ENCODE data around the gene FES.
"Not testable (repeated sequence)": the region's sequence is repeated elsewhere in the genome, so short reads cannot be mapped to it uniquely, and the experiment has no call there.

The FES gene

GRCh38 chr15:90862487-90862886 is 21.8 kb upstream of the FES start:
- no peak for DNase-seq (ENCODE audit: low spot score)

DNA sequence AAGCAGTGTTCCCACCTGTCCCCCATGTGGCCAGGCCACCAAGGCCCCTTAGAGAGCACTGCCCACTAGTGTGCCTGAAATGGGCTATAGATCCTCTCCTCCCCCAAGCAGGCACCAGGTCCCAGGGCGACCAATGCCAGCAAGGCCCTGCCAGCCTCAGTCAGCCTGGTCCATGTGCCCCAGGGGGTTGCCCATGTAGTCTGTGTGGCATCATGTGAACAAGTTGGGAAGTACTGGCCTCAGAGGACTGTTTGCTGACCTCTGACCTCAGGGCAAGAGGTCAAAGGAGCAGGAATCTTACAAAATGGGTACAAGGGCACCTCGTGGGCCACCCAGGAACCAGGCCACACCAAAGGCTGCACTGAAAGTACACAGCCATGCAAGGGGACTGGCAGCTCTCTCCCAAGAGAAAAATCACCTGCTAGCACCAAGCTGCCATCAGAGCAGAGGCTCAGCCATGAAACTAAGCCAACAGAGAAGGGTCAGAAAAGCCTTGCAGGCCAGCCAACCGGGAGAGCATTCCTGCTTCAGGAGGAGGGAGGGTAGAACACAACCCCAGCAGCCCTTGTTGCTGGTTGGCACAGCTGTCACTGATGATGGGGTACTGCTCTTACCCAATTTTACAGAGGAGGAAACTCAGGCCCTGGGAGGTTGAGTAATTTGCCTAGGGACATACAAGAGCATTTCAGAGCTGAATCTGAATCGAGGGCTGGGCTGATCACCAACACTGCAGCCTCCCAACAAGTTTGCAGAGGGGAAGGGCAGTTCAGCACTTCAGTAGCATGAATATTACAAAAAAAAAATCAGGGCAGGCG is 21.1 kb upstream of the FES start:
- no peak for DNase-seq (ENCODE audit: low spot score)

DNA sequence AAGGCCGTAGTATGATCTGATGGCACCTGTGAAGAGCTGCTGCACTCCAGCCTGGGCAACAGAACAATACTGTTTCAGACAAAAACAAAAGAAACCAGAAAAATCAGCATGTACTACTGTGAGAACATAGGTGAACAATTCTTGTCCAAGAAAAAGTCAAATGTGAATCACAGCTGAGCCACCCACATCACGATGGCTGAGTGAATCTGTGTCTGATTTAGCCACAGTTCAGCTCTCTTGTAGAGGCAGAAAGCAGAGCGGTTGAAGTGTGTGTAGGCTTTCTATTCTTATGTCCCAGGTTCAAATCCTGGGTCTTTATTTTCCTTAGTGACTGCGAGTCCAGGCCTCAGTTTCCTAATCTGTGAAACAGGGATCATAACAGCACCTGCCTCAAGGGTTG is 20.3 kb upstream of the FES start:
- no peak for DNase-seq (ENCODE audit: low spot score)

DNA sequence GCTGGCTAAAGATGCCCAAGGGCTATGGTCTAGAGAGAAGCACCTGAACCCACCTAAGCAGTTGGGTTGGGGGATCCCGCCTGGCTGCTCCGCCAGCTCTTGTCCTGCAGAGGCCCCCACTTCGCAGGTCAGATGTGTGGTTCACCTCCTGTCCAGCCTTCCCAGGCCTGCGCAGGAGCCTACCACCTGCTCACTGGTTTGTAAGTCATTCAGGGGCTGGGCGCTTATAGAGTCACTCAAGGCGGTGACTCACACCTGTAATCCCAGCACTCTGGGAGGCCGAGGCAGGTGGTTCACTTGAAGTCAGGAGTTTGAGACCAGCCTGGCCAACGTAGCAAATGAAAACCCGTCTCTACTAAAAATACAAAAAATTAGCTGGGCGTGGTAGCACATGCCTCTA is 19.8 kb upstream of the FES start:
- no peak for DNase-seq (ENCODE audit: low spot score)

GRCh38 chr15:90865702-90866101 is 18.6 kb upstream of the FES start:
- no peak for DNase-seq (ENCODE audit: low spot score)

DNA sequence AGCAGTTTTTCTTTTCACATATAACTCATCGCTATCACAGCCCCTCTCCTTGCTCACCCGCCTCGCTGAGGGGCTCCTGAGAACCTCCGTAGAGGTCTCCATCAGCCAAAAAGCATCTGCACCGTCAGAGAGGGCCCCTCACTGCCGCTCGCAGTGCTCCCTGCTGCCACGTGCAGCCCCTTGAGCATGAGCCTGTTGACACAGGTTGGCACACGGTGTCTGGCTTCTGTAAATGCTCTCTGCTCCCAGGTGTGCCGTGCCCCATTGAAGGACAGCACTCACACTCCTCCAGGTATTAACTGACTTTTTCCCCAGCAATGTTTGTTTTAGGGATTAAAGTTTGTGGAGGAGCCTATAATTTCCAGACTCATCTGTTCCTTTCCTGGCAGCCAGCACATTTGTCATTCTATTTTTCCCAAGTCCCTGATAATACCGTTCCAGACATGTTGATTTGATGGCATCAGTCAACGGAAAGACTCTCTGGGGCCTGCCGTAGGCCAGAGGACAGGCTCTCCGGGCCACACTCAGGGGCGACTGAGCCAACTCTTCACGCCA is 18.1 kb upstream of the FES start:
- DNase-seq (ENCODE audit: low spot score) = no peak

- DNase-seq (ENCODE audit: low spot score) = no peak
Measured at GRCh38 chr15:90866800-90867199, 17.5 kb upstream of the FES start.

- no peak for DNase-seq (ENCODE audit: low spot score)
Measured at GRCh38 chr15:90868261-90868689, 16.0 kb upstream of the FES start, which contains the start of gene FURIN. Gene FURIN (plus strand): TSS chr15:90868588. CDS start chr15:90875741, 7,153 bp downstream.

DNA sequence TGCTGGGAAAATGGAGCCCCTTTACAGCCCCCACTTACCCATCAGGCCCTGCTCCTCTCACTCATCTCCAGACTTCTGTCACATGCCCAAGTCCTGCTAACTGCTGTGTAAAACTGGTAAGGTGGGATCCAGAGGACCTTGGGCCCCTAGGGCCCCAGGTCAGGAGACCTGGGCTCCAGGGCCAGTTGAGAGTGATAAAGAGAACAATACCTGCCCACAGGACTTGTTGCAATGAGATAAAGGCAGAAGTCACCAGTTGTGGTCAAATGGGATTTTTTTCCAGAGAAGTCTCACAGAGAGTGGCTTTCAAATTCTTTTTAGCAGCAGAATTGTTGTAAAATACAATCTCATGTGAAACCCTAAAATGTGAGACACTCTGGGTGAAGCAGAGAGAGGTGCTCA is 15.2 kb upstream of the FES start:
- DNase-seq (ENCODE audit: low spot score) = no peak

DNA sequence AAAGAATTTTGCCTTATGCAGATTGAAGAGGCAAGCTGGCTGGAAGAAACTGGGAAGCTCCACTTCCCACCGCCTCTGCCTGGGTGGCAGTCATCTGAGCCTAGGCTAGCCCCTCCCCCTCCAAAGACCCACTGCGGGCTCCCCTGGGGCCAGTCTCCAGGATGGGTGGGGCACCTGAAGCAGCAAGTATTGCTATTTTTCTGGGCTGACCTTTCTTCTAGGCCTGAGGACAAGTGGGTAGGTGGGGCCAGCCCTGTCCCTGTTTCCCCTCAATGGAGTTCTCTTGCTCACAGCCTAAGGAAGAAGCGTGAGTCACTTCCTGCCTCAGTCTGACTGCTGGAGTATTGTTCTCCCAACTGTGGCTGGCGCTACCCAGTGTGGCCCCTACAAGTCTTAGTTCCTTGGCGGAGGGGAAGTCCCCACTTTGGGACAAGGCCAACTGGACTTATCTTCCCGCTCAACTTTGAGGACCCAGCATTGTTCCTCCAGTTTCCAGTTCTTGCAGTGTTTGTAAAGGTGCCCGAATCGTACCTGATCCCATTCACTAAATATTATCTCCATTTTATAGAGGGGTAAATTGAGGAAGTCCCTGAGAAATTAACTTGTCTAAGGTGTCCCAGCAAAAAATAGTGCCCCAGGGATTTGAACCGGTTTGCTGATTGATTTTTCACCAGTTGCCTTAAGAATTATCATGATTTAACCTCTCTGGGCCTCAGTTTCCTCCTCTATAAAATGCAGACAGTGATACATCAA is 14.5 kb upstream of the FES start:
- no peak for DNase-seq (ENCODE audit: low spot score)

DNA sequence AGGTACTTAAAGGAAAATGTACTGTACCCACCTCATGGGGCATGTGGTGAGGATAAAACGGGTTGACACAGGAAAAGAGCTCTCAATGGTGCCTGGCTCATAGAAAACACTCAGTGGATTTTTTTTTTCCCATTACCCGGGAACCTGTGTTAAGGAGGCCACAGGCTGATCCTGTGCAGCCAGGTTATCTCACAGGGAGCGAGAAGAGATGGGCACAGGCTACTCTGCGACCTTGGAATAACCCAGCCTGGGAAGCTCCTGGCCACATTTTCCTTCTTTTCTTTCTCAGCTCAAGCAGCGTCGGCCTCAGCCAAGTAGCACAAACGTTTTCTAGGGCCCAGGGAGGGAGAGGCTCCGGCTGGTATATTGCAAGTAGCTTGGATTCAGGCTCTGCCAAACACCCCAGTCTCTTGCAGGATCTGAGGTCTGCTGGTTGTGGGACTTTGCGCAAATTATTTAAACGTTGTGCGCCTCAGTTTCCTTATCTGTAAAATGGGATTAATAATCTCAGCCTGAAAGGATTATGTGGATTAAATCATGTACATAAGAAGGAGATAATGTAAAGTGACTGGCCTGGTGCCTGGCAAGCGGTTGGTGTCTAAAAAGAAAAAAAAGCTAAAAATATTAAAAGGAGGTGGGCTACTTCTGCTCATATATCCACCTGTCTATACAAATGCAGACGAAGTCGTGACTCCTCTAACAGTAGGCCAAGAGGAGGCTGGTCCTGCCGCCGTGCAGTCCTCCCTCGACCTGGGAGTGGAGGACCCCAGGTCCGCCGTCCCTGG is 13.8 kb upstream of the FES start:
- DNase-seq (ENCODE audit: low spot score) = no peak

GRCh38 chr15:90871139-90871715 is 13.1 kb upstream of the FES start:
- no peak for DNase-seq (ENCODE audit: low spot score)

DNA sequence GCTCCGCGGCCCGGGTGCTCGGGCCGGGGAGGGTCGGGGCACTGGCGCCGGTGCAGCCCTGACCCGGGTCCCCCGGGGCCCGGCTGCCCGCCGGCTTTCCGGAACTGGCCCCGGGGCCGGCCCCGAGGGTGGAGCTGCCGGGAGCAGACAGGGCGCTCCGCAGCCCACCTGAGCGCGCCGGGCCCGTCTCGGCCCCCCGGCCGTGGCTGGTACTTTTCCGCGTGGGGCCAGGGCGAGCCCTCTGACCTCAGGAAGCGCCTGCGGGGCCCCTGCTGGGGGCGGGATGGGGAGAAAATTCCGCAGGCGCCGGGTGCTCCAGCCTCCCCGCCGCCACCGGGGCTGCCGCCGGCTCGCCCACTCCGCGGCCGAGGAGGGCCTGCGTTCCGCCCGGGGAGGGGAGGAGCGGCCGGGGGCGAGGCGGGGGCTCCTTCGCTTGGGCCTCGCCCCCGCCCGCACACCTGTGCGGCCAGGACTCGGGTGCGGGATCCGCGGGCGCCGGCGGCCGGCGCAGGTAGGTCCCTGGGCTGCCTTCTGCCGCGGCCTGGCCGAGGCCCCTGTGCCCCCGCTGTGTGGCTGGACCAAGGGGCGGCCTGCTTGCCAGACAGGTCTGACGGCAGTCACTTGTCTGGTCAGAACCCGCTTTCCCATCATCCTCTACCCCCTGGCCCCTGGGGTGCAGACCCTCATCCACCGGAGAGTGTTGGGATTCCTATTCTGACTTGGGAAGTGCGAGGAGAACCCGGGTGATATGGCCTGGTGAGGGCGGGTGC is 12.4 kb upstream of the FES start:
- DNase-seq (ENCODE audit: low spot score) = no peak

DNA sequence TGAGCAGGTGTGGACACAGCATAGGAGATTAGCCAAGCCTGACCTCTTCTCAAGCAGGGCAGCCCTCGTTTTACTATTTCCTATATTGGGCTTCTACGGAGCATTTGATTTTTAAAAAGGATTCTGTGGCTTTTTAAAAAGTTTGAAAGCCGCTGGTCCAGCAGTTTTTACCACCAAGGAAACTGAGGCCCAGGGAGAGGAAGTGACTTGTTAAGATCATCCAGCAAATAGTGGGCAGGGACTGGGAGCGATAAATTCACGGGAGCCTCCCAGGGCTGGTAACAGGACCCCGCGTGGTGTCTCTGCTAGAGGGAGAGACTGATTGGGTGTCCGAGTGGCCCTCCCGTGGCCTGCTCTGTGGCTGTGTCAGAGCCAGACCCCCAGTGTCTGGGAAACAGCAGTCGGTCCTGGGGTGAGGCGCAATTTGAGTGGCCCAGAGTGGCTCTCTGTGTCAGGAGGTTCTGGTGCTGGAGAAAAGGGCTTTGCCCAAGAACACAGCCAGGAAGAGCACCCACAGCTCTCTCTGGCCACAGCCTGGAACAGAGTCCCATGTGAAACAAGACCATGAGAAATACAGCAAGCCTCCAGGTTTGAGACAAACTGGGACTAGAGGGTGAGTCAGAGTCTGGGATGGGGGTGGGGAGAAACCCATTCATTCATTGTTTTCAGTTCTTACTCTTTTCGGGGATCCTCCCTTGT is 11.7 kb upstream of the FES start:
- DNase-seq (ENCODE audit: low spot score) = no peak

DNA sequence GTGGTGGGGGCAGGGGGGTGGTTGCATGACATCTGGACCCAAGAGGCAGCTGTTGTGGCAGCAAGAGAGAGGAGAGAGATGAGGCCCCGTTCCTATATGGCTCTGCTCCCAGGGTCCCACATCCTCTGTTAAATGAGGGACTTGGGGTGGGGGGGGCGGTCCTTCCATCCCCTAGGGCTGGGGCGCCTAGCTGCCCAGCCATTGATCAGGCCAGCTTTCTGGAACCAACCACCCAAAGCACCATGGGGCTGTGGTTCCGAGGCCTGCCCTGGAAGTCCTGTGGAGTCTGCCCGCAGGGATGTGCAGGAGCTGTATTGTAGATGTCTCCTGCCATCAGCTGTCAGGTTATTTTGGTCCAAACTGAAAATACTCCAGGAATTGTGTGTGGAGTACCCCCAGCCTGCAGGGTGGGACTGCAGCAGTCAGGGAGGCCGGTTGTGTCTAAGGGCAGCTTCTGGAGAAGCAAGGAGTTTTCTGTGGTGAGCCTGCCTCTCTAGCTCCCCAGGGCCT is 10.8 kb upstream of the FES start:
- DNase-seq (ENCODE audit: low spot score) = no peak

DNA sequence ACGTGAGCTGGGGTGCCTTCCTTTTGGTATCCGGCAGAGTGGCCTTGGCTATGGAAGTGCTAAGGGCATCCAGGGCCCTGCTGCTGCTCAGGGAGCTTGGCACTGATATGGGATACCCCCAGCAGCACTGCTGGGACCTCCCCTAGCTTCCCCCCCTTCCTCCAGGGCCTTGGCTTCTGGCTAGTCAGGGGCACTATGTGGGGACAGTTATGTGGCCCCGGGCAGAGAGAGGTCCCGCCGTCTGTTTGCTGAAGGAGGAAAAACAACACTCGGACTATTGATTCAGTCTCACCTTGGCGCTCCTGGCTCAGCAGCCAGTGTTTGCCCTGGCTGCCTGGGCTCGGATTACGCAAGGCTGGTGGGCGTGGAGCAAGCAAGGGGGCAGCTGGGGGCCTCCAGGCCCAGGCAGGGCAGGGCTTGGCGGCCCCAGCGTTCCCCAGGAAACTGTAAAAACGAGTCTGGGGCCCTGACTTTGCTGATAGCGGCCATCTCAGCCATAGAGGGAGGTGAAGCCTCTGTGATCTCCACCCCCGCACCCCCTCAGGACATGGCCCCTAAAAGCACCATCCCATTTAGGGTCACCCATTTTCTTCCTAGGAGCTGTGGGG is 10.2 kb upstream of the FES start:
- peak; percentile 97 for DNase-seq (ENCODE audit: low spot score)

DNA sequence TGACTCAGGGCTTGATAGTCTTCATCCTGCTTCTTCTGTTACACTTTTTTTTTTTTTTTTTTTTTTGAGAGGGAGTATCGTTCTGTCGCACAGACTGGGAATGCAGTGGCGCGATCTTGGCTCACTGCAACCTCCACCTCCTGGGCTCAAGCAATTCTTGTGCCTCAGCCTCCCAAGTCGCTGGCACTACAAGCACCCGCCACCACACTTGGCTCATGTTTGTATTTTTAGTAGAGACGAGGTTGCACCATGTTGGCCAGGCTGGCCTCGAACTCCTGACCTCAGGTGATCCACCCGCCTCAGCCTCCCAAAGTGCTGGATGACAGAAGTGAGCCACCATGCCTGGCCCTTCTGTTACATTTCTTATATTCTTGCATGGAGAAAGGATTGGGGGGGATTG is 9.3 kb upstream of the FES start:
- not testable (repeated sequence) for DNase-seq (ENCODE audit: low spot score)

GRCh38 chr15:90875549-90875981 is 8.7 kb upstream of the FES start:
- no peak for DNase-seq (ENCODE audit: low spot score)

DNA sequence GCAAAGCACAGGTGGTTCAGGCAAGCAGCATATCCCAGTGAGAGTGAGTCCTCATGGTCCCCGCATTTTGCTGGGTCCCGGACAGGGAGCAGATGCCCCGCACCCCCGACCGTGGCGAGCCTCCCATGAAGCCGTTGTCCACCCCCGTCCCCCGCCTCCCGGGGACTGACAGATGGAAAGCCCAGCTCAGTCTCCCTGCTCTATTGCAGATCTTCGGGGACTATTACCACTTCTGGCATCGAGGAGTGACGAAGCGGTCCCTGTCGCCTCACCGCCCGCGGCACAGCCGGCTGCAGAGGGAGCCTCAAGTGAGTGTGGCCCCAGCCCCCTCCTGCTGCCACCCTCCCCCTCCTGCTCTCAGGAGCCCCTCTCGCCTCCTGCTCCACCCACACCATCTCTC is 8.3 kb upstream of the FES start:
- DNase-seq (ENCODE audit: low spot score) = no peak
